HG02840 (cell line): Measurements from ENCODE around the gene CA10.

Experiments used
- ATAC-seq: cut with Tn5 transposase; IDR thresholded peaks from one replicate; pipeline ENCODE4 v1.9.1; 2021; ENCODE audit warnings: mild to moderate bottlenecking, moderate library complexity, moderate number of reproducible peaks; ENCODE audit not compliant: unreplicated experiment, low FRiP score

CA10 gene

DNA sequence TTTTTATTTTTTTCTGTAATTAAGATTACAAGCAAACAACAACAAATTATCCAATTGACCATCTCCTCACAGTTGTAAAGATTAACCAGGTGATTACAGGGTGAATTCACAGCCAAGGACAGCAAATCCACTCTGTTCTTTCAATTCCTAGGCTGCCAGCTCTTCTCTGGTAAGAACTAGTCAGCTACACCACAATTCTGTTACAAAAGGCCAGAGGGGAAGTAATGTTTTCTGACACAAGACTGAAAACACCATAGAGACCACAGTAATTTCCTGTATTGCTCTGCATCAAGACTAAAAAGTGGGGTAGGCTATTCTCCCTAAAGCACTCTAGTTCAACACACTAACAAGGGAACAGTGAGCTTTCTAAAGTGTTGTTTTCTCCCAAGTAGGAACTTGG is 10.6 kb downstream of the CA10 start:
- ATAC-seq = no peak

DNA sequence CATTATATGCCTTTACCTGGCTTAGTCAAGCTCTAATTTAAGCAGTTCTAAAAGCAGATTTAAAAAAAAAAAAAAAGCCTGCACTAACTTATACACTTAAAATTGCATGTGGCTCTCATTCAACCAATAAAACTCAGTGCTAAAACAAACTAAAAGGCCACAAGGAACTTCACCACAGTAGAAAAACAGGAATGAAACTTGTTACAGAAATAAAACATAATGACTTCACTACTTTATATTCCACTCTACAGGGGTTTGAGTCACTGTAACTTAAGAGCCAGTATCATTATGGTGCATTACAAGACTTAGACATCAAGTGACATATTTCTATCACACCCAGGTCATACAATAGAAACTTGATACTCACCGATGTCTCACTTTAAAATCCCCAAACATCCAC is 11.1 kb downstream of the CA10 start:
- ATAC-seq = no peak

DNA sequence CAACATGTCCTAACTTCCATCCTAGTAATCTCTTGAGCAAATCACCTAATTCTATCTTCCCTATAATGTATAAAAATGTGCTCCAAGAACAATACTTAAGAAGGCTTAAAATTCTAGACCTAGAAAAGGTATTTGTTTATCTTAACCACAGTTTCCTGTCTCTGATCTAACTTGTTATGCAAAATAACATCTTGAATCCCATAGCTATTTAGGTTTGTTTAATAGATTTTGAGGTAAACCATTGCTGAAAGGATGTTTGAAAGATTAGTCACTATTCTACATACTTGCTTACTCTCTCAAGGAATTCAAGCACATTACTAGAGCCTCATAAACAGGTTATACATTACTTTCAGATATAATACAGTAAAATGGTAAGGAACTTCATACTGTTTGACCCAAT is 13.0 kb downstream of the CA10 start:
- ATAC-seq = no peak

DNA sequence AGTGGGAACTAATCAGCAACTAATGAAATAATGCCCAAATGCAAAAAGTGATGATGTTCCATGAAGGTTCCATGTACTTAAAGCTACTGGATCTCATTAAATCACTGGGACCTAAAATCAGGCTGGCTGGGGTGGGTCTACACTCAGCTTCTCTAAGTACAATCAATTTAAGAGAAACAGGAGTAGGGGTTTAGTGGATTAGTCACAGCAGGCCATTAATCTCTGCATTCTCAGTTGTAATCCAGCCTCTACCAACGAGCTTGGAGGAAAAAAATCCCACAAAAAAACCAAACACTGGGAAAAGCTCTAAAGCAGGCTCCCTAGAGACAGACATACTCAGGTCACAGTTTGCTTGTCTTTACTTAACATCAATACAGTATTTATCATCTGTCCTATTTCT is 15.0 kb downstream of the CA10 start:
- ATAC-seq = no peak

DNA sequence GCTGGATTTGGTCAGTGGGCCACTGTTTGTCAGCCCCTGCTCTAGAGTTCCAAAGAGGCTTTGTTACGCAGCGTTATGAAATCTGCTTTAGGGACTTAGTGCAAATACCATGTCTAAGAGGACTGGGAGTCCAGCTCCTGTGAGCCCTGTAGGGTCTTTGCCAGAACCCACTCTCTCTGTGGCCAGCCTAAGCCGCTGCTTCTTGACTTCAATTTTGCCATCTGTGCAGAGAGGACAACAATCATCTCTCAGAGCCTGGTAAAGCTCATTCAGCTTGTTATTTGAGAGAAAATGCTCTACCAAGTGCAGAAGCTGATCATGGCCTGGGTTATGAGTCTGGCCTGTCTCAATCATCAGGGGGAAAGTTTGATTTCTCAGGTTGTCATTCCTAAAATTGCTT is 17.9 kb downstream of the CA10 start:
- no peak for ATAC-seq

DNA sequence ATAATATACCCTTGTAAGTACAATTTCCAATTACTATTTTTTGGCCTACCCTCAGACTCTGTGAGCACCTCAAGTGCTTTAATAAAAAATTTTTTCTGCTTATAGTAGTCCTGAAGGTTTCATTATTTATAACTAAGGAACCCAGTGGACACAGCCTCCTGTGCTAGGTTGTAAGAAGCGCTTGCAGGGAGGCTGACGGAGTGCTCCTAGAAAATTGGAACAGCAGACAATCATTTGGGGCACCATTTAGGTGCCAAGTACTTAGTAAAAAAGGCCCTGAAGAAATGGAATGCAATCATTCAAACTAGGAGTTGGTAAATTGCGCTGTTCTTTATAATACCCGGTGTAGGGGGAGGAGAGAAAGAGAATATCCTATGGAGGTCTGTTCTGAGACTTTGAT is 19.8 kb downstream of the CA10 start:
- ATAC-seq = no peak

DNA sequence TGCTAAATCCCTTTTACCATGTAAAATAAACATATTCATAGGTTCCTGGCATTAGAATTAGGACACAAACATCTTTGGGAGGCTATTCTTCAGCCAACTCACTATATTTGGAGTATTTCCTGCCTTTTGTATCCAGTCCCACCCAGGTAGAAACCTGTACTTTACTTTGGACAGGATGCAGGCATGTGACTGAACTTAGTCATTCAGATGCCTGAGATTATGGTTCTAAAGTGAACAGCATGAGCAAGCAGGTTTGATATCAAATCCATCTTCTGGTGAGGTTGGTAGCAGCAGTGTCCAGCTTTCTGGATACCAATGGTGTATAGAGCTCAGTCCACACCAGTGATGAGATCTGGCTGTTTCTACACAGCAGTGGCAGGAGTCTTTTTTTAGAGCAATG is 20.2 kb downstream of the CA10 start:
- ATAC-seq = no peak

DNA sequence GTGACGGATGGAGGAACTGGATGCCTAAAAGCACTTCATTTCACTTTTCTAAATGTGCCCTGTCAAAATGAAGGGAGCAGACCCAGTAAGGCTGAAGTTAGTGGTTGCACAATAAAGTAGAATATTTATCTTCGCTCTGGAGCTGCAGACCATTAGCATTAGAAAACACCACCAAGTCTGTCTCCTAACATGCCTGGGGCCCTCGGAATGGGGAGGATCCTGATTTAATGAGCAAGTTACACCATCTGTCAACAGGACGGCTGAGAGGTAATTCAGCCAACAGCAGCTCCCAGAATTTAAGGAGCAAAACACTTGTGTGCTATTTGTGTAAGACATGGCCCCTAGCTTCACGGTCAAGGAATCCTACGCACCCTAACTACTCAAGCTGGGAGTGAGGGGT is 22.3 kb downstream of the CA10 start:
- ATAC-seq = no peak

DNA sequence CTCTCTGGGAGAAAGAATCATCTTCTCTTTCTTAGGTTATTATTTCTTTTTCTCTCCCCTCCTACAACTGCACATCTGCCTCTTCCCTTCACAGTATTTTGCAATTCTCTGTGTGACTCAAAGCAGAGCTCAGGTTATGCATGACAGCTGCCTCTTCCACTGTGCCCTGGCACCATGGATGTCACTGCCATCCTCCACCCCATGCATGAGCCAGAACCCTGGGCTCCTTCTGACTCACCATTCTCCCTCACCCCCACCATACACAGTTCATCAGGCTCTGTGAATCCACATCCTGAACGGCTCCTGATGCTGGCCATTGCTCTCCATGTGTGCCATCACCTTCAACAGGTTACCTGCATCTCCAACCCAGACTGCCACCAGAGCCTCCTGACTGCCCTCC is 23.9 kb downstream of the CA10 start:
- no peak for ATAC-seq

DNA sequence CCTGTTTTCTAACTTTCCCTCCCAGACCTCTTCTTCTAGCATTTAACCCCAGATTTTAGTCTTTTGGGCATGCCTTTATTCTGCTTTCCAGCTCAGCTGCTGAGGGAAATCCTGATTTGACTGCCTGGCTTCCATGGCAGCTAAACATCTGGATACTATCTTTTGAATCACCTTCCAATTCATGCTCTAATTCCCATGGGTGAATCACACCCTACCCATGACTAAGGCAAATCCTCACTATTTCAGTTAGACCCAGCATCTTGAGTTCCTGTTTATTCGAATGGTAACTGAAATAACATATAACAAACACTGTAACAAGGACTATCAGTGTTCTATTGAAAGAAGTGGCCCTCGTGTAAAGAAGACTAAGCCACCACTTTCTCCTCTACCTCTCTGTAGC is 29.8 kb downstream of the CA10 start:
- ATAC-seq = no peak

DNA sequence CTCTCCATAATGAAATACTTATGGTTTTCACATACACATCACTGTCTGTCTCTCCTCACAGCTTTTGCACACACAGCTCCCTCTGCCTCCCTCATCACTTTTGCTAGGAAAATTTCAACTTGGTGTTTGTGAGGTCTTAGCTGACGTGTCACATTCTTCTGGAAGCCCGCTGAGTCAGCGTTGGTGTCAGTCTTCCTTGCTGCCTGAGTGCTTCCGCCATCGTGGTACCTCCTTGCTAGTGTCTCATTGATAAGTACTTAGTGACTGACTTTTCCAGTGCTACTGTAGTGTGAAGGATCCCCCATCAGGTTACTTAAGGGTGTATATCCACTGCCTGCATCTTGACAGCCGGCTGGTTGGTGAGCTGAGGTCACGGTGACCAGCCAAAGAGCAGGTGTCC is 33.5 kb downstream of the CA10 start:
- ATAC-seq = no peak

DNA sequence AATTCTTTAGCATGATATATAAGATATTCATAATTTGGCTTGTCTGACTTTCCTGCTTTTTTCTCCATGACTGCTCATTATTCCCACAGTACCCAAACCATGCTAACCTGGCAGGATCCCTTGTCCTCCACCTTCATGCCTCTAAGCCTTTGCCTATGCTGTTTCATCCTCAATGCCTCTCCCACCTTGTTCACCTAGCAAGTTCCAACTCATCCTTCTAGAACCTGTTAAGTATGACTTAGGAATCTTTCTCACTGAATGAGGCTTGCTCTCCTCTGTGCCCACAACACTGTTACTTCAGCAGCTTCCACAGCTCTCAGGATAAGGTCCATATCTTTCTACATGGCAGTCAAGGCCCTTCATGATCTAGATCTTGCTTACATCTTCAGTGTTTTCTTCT is 34.0 kb downstream of the CA10 start:
- ATAC-seq = no peak

DNA sequence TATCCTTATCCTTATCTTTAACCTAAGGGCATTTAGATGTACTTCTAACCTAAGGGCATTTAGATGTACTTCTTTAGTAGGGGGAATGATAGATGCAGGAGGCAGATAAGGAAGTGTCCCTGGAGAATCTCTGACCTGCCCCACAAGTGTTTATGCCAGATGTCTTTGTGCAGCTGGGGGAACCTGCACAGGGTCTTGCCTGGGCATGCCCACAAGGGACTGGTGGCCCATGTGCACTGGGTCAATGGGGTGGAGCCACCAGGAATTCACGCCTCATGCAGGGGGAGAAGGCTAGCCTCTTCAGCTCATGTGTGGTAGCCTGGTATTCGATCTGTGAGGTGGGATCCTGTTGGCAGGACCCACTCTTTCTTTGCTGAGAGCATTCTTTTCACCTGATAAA is 38.0 kb downstream of the CA10 start:
- ATAC-seq = no peak

DNA sequence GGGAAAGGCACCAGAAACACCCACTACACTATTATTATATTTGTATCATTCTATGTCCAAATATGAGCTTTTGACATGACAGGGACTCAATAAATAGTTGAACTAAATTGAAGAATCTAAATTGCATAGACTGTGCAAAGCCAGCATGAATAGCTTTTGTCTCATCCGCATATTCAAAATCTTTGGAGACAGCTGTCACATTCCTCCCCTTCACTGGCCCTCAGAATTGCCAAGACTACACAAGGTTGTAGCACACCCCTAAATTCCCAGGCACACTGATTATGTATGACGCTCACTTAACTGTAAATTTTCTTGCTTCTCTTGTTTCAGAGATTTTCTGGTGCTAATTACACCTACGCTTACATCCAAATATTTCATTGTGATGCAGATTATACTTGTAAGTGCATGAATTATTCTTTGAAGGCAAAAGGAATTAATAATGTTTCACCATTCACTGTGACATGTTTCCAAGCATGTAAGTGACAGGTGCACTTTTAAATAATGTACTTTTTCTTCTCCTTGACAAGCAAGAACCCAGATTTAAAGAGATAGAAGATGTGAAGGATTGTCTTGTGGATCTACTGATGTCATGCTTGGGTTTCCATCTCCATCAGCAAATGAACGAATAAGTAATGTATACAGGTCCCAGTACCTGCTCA is 47.5 kb downstream of the CA10 start:
- no peak for ATAC-seq

DNA sequence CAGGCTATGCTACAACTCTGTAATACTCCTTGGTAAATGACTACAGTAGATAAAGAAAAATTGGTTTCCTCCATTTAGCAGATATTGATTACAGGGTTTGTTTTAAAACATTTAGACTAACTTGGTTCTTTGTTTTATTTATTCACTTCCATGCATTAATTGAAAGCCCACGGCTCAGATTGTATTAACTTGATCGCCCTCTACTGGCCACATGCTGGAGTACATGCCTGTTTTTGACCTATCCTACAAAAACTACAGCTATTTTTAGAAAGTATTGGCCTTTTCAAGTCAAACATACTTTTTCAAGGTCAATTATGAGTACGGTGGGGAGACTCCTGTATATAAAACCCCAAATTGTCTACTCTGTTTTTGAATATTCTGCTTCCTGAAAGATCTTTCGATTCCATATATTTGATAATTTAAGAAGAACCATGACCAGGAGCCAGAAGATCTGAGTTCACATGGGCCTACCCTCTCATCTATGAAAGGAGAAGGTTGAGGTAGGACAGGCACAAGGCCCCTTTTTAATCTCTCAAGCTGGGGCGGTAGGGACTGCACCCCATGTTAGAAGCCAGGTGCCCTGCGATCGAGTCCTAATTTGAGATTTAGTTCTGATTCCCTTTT is 51.8 kb downstream of the CA10 start:
- ATAC-seq = no peak

DNA sequence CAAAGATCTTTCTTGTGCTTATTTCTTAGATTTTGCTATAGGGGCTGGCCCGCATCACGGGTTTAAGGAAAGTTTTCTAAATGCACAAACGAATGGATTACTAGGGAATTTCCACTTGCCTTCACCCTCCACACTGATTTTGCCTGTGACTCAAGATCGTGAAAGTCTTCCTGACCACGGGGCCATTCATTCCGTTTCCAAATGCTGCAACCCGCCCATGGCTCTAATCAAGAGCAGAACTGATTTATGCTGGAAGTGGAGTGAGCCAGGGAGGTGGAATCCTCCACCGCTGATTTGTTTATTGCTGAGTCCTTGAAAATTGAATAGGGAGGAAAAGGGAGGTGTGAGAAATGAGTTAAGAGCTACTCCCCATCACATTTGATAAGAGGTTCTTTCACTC is 52.4 kb downstream of the CA10 start:
- ATAC-seq = no peak

DNA sequence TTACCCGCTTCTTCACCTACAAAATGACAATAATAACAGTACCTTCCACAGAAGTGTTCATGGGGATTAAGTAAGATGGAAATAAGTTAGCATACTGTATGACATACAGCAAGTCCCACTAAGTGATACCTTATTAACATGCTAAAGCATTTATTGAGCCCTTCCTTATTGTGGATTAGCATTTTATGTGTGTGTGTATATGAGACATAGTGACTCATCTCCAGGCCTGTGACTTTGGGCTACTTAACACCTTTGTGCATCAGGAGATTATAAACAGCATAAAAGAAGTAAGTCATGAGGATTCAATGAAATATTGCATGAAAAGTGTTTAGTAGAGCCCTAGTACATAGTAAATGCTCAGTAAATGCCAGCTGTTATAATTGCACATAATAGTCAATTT is 52.9 kb downstream of the CA10 start:
- no peak for ATAC-seq

DNA sequence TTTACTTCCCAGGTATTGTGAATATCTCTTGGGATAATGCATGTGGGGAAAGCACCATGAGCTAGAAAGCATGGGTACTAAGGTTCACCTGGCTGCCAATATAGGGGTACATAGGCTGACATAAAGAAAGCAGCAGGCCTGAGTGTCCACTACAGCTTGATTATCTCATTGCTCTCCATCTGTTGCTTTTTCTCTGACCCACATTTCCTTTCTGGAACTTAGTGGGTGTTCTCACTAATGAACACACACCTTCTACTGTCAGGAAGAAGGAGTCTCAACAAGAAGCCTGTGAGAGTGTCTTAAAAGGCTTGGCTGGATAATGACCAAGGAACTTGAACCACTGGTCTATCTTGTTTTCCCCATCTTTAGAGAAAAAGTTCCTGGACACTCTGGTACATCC is 62.5 kb downstream of the CA10 start:
- no peak for ATAC-seq

DNA sequence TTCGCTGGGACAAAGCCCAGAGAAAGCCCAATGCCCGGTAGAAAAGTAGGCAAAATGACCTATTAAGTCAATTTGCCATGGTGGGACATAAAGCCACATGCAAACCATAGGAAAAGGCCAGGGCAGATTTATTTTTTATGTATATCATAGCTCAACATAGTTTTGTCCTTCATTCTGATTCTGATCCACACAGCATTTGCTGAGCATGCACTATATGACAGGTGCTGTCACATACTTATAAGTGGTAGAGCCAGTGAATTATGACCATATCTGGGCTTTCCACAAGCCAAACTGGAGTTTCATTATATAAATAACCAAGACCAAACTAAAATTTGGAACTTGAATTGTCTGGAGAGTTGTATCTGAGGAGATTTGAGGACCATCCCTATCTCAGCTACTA is 74.3 kb downstream of the CA10 start:
- ATAC-seq = no peak

DNA sequence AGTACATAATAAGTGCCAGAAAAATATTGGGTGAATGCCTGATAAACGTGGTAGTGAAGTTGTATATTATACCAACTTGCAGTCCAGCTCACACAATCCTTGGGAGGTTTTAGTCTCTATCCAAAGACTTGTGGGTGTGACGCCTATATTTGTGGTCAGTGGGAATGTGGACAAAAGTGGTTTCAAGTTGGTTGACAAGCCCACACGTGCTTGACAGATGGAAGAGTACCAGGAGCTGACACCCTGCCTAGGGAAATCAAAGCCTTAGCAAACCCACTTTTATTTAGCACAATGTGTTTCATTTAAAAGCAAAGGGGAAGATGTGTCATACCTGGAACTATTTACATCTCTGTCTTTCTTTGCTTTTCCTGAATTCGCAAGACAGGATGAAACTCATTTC is 79.0 kb downstream of the CA10 start:
- no peak for ATAC-seq

DNA sequence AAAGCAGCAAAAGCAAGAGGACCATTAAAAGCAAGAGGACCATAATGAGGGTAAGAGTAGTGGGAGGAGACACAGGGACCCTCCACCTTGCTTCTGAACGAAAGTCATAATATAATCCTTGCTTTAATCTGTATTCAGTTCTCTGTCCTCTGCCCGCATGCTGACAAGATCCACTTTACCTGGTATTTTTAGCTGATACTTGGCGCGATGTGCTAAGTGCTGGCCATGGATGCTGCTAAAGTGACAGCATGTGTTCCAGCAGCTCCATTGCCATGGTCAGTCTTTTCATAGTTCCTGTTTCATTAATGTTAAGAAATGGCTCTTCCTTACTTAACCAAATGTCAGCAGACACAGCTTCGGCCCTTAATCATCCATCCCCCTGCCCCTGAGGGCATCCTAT is 86.8 kb downstream of the CA10 start:
- ATAC-seq = no peak

DNA sequence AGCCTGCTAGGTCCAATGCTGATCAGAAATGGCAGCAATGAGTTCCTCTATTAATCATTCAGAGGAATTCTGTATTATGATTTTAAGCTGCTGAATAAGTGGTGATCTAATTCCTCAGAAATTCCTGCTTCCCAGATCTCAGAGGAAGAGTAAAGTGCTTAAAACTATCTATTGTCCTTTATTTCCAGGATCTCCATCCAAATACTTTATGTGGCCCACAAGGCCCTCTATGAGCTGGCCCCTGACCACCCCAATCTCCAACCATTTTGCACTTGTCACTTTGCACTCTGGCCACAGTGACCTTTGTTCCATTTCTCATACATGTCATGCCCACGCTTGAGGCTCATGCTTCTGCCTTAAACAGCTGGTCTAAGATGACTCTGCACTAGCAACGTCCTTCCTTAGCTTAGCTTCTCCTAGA is 93.7 kb downstream of the CA10 start:
- no peak for ATAC-seq

DNA sequence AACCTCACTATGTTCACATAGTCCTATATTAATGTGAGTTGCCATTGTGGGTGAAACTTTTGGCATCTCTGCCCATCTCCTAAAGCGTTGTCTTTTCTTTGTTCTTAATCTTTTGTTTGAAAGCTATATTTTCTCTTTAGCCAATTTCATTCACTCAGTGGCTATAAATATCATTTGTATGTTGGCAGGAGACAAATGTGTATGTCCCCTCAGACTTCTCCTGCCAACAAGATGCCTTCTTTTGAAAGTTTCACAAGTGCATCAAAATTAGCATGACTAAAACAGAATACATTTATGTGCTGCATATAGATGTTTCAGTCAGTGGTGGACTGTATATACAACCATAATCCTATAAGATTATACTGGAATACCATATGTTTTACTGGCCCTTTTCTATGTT is 109.0 kb downstream of the CA10 start:
- no peak for ATAC-seq
